GM12878 (cell line): ENCODE results near the gene RHCG. TPM values are rescaled to one million over a fixed set of nuclear protein-coding genes. Genes with fewer than 3 reads are reported as not detected.

Experiments used
- ATAC-seq: fragments of 200-7000 bp; cut with Tn5 transposase; 3 replicates; pipeline ENCODE4 v1.9.1; 2020; ENCODE audit warnings: mild to moderate bottlenecking, moderate library complexity
- BruUV-seq: library from RNA; stranded (reverse); fragments of 400-500 nt; replicated peaks from 2 replicates; lab custom pipeline; 2021; lab: Mats Ljungman, UMichigan
- CTCF ChIA-PET: fragments of 300-600 bp; sonication (Branson Sonifier 250); formaldehyde crosslinking; extraction: SDS; loops from one replicate; lab custom pipeline; 2021; ENCODE audit warnings: inconsistent platforms; lab: Yijun Ruan, JAX
- POLR2A ChIA-PET: fragments of 350-600 bp; formaldehyde crosslinking; extraction: SDS; loops from one replicate; lab custom pipeline; 2021; ENCODE audit warnings: inconsistent platforms; lab: Charles Lee
- RAD21 ChIA-PET: fragments of 300-600 bp; sonication (Branson Sonifier 250); formaldehyde crosslinking; loops from one replicate; lab custom pipeline; 2023; ENCODE audit warnings: antibody characterized with exemption; ENCODE audit not compliant: unreplicated experiment; lab: Charles Lee
- SMC1A ChIA-PET: fragments of 300-600 bp; sonication (Branson Sonifier 250); formaldehyde crosslinking; loops from one replicate; lab custom pipeline; 2023; ENCODE audit not compliant: unreplicated experiment, uncharacterized antibody; lab: Charles Lee
- DNase-seq: peaks from one replicate; pipeline ENCODE4 v3.0.0-alpha.2; 2011; ENCODE audit warnings: low read depth, low spot score
- FAIRE-seq: peaks from 3 replicates; lab custom pipeline; 2011; peaks lifted over from hg19 to GRCh38; lab: Jason Lieb, UNC
- H2AFZ ChIP-seq: 2 replicates; pipeline ENCODE4 v1.6.0; 2011; ENCODE audit warnings: low read depth, low read length, control low read depth; ENCODE audit not compliant: control insufficient read depth
- H3K27ac ChIP-seq: 2 replicates; pipeline ENCODE4 v1.5.1; 2011; ENCODE audit warnings: control low read depth; ENCODE audit not compliant: control insufficient read depth, insufficient read depth
- H3K27me3 ChIP-seq, 2 experiments: replicated peaks in 1 of 2; 2 replicates each; pipeline versions ENCODE4 v1.6.0 to v1.6.1; 2011; ENCODE audit warnings: low read length in 1 of 2; ENCODE audit not compliant: control insufficient read depth in 2 of 2, insufficient read depth in 2 of 2
- H3K36me3 ChIP-seq, 2 experiments: 2 replicates each; pipeline ENCODE4 v1.5.1; 2011; ENCODE audit warnings: low read length in 1 of 2; ENCODE audit not compliant: control insufficient read depth in 2 of 2, insufficient read depth in 2 of 2
- H3K4me1 ChIP-seq: 2 replicates; pipeline ENCODE4 v1.6.1; 2011; ENCODE audit warnings: mild to moderate bottlenecking, low read length, moderate library complexity, mixed read lengths; ENCODE audit not compliant: control insufficient read depth, insufficient read depth
- H3K4me2 ChIP-seq: 2 replicates; pipeline ENCODE4 v1.6.0; 2011; ENCODE audit warnings: control low read depth; ENCODE audit not compliant: control insufficient read depth, insufficient read depth
- H3K4me3 ChIP-seq: fragments of 200-600 bp; sonication (generic); 2 replicates; pipeline ENCODE4 v1.5.1; 2016
- H3K79me2 ChIP-seq: 2 replicates; pipeline ENCODE4 v1.6.0; 2011; ENCODE audit warnings: low read length; ENCODE audit not compliant: control insufficient read depth, insufficient read depth
- H3K9ac ChIP-seq: 2 replicates; pipeline ENCODE4 v1.8.0; 2011; ENCODE audit warnings: low read length, control low read depth, mixed read lengths; ENCODE audit not compliant: control insufficient read depth, insufficient read depth
- H3K9me3 ChIP-seq: replicated peaks from 3 replicates; pipeline ENCODE4 v1.5.1; 2011; ENCODE audit warnings: mild to moderate bottlenecking, low read length; ENCODE audit not compliant: control insufficient read depth, insufficient read depth
- H4K20me1 ChIP-seq: 2 replicates; pipeline ENCODE4 v1.6.0; 2011; ENCODE audit not compliant: control insufficient read depth, insufficient read depth
- ATF2 ChIP-seq: IDR thresholded peaks from 2 replicates; pipeline ENCODE4 v1.6.1; 2012; ENCODE audit warnings: low read length, inconsistent platforms
- BCL3 ChIP-seq: IDR thresholded peaks from 2 replicates; pipeline ENCODE4 v1.6.1; 2011; ENCODE audit warnings: borderline replicate concordance, low read depth, mild to moderate bottlenecking, moderate library complexity, low read length; ENCODE audit not compliant: insufficient read depth, poor library complexity, severe bottlenecking
- BRCA1 ChIP-seq: IDR thresholded peaks from 2 replicates; pipeline ENCODE4 v1.6.1; 2011; ENCODE audit warnings: low read depth, low read length, improper control_type of control experiment
- CHD4 ChIP-seq: fragments of 200-600 bp; sonication (generic); IDR thresholded peaks from 2 replicates; pipeline ENCODE4 v1.6.1; 2016; ENCODE audit warnings: mild to moderate bottlenecking
- CREB1 ChIP-seq: IDR thresholded peaks from 2 replicates; pipeline ENCODE4 v1.6.1; 2012; ENCODE audit warnings: low read depth, mild to moderate bottlenecking, inconsistent platforms
- FOXM1 ChIP-seq: IDR thresholded peaks from 2 replicates; pipeline ENCODE4 v1.6.1; 2012; ENCODE audit warnings: low read depth, mild to moderate bottlenecking, inconsistent platforms, low read length, moderate library complexity
- KDM1A ChIP-seq: fragments of 200-600 bp; sonication (generic); IDR thresholded peaks from 2 replicates; pipeline ENCODE4 v1.6.1; 2016; ENCODE audit warnings: borderline replicate concordance
- LARP7 ChIP-seq: fragments of 450-650 bp; IDR thresholded peaks from 2 replicates; pipeline ENCODE4 v1.6.1; 2017; ENCODE audit warnings: mild to moderate bottlenecking
- NKRF ChIP-seq: fragments of 450-650 bp; conservative IDR thresholded peaks from 2 replicates; pipeline ENCODE4 v1.6.1; 2017; ENCODE audit warnings: mild to moderate bottlenecking, moderate library complexity
- RAD51 ChIP-seq: fragments of 450-650 bp; IDR thresholded peaks from 2 replicates; pipeline ENCODE4 v1.6.1; 2016; ENCODE audit warnings: moderate library complexity, mild to moderate bottlenecking, inconsistent platforms
- REST ChIP-seq: IDR thresholded peaks from 2 replicates; pipeline ENCODE4 v1.6.1; 2012; ENCODE audit warnings: mild to moderate bottlenecking, low read depth, low read length
- SIX5 ChIP-seq: IDR thresholded peaks from 2 replicates; pipeline ENCODE4 v1.6.1; 2011; ENCODE audit warnings: mild to moderate bottlenecking, low read depth, low read length, moderate library complexity; ENCODE audit not compliant: severe bottlenecking
- SKIL ChIP-seq: fragments of 450-650 bp; IDR thresholded peaks from 2 replicates; pipeline ENCODE4 v1.6.1; 2017; ENCODE audit warnings: mild to moderate bottlenecking, low read depth, inconsistent platforms; ENCODE audit not compliant: poor library complexity, severe bottlenecking
- TAF1 ChIP-seq: IDR thresholded peaks from 2 replicates; pipeline ENCODE4 v1.6.1; 2011; ENCODE audit warnings: mild to moderate bottlenecking, low read depth, low read length, borderline replicate concordance
- TCF12 ChIP-seq: IDR thresholded peaks from 2 replicates; pipeline ENCODE4 v1.6.1; 2011; ENCODE audit warnings: low read depth, mild to moderate bottlenecking, low read length
- WGBS: methylation state at CpG from one replicate; pipeline ENCODE4 v1.1.6; 2016; ENCODE audit warnings: low lambda C conversion rate; ENCODE audit not compliant: insufficient replicate concordance, insufficient coverage; ENCODE audit errors: missing lambda C conversion rate; 5-methylcytosine and 5-hydroxymethylcytosine counted together
- in situ Hi-C: fragments of 300-500 bp; cut with MboI; formaldehyde crosslinking; loops from 9 replicates; pipeline ENCODE4 v1.14.3; 2018; ENCODE audit warnings: mixed read lengths
- intact Hi-C: fragments of 100-400 bp; cut with micrococcal nuclease; formaldehyde crosslinking; loops from one replicate; pipeline ENCODE4 v1.14.2; 2022; ENCODE audit not compliant: unreplicated experiment
- polyA plus RNA-seq, 11 experiments: library from polyadenylated mRNA; depleted of rRNA in 4 of 11; unstranded in 6 of 11; stranded (reverse) in 5 of 11; fragments of >200 nt; fragmentation: Nextera tagmentation in 4 of 11; fragmentation: Illumina TruSeq in 1 of 11; extraction: Ambion mirVana in 4 of 11; extraction: Trizol in 1 of 11; gene quantifications; 1 replicate in 1 of 11; 2 replicates in 10 of 11; pipeline versions ENCODE4 v1.2.1 to v1.2.3, GENCODE V29; 2011 to 2016; ENCODE audit warnings: inconsistent platforms in 2 of 11, missing spikeins in 2 of 11, low read depth in 1 of 11
- total RNA-seq, 4 experiments: library from RNA; depleted of rRNA in 3 of 4; stranded (reverse); fragments of >200 nt in 3 of 4; fragmentation: Illumina TruSeq in 1 of 4; extraction: Trizol in 1 of 4; gene quantifications; 2 replicates each; pipeline versions ENCODE4 v1.2.1 to v1.2.3, GENCODE V29; 2013 to 2021

Gene RHCG
- total and polyA plus RNA-seq, 10 of the 15 experiments (the other 5 are each of a cell fraction or from before 2014, with no cell fraction given) = 0.05 to 0.11 TPM; not detected in 8

- H4K20me1 ChIP-seq = no peaks in the 10 kb centered on the region
- CTCF ChIA-PET = no interaction called here
- H3K36me3 ChIP-seq = no peaks in the 10 kb centered on the region
- H3K27ac ChIP-seq = no peak overlapping the region
- POLR2A ChIA-PET = interaction anchor here (0.5 kb wide), 1 partner anchor 130 kb away, joined by 3 read pairs; no protein-coding TSS in a partner anchor
- BruUV-seq = no TSS peak
- no peak overlapping the region for H2AFZ ChIP-seq
- no peak overlapping the region for H3K9ac ChIP-seq
- FAIRE-seq (no peak), ATAC-seq (no peak), DNase-seq (no peak)
- H3K4me3 ChIP-seq = no peak overlapping the region
- intact Hi-C loops = no loop called here
- WGBS = 47% methylated on average over 4 of the region's 4 CpGs
- RAD21 ChIA-PET = no interaction called here
- H3K4me1 ChIP-seq = no peaks in the 10 kb centered on the region
- H3K79me2 ChIP-seq = no peaks in the 10 kb centered on the region
- in situ Hi-C loops = no loop called here
- H3K27me3 ChIP-seq = no peaks in the 10 kb centered on the region
- SMC1A ChIA-PET = no interaction called here
- peaks cover 2% of the 10 kb centered on the region for H3K9me3 ChIP-seq
- H3K4me2 ChIP-seq = no peak overlapping the region
- TF ChIP-seq TCF12 = no peak
- TF ChIP-seq ATF2 = no peak
- TF ChIP-seq BRCA1 = no peak
- no peak for TF ChIP-seq BCL3
- TF ChIP-seq RAD51 = no peak
- no peak for TF ChIP-seq SIX5
- TF ChIP-seq LARP7 = no peak
- no peak for TF ChIP-seq SKIL
- TF ChIP-seq TAF1 = no peak
- TF ChIP-seq CHD4 = no peak
- no peak for TF ChIP-seq KDM1A
- TF ChIP-seq FOXM1 = no peak
- no peak for TF ChIP-seq REST
- TF ChIP-seq NKRF = no peak
- no peak for TF ChIP-seq CREB1
Observed at GRCh38 chr15:89461386-89461785, 35.0 kb downstream of the RHCG start.
